SH-SY5Y (cell line): ENCODE results near the gene CNOT10.

Source experiments
- GATA2 ChIP-seq: IDR thresholded peaks from 2 replicates; pipeline ENCODE4 v1.6.1; 2011; ENCODE audit warnings: mild to moderate bottlenecking, low read depth, low read length
- GATA3 ChIP-seq: IDR thresholded peaks from 2 replicates; pipeline ENCODE4 v1.6.1; 2011; ENCODE audit warnings: low read depth, mild to moderate bottlenecking, low read length, moderate library complexity

DNA sequence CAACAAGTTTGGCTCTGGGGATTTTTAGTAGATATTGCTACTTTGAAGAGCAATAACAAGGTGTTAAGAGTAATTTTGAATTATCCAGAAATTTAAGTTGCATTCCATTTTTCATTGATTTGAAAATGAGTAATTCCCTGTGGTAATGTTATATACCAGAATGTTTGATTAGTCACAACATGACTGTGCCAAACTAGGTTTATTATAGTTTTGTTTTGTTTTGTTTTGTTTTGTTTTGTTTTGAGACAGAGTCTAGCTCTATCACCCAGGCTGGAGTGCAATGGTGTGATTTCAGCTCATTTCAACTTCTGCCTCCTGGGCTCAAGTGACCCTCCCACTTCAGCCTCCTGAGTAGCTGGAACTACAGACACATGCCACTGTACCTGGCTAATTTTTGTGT is 40.7 kb downstream of the CNOT10 start:
- TF ChIP-seq GATA2 (no peak), GATA3 (no peak)
